WTC11 (cell line): ENCODE results near the gene GRWD1. TPM values are rescaled to one million over a fixed set of nuclear protein-coding genes. Genes with fewer than 3 reads are reported as not detected.

Experiments used
- ATAC-seq: fragments of 200-7000 bp; cut with Tn5 transposase; 2 replicates; pipeline ENCODE4 v1.10.0; 2021; ENCODE audit warnings: mild to moderate bottlenecking, moderate library complexity
- CTCF ChIA-PET: fragments of 300-600 bp; sonication (Branson Sonifier 250); formaldehyde crosslinking; loops from one replicate; lab custom pipeline; 2021; ENCODE audit warnings: antibody characterized with exemption; lab: Charles Lee
- POLR2A ChIA-PET: fragments of 350-600 bp; sonication (Branson Sonifier 250); formaldehyde crosslinking; loops from one replicate; lab custom pipeline; 2021; ENCODE audit warnings: antibody characterized with exemption; lab: Charles Lee
- DNase-seq: peaks from one replicate; pipeline ENCODE4 v3.0.0; 2021; ENCODE audit warnings: low spot score
- H3K27ac Mint-ChIP-seq: 2 replicates; pipeline ENCODE4 v1.8.0; 2021; ENCODE audit warnings: mixed read lengths
- H3K27me3 Mint-ChIP-seq: 2 replicates; pipeline ENCODE4 v1.8.0; 2021; ENCODE audit warnings: low read depth, mild to moderate bottlenecking, moderate library complexity, mixed read lengths
- H3K36me3 Mint-ChIP-seq: 2 replicates; pipeline ENCODE4 v1.8.0; 2021; ENCODE audit warnings: mixed read lengths
- H3K4me1 Mint-ChIP-seq: 2 replicates; pipeline ENCODE4 v1.8.0; 2022; ENCODE audit warnings: mixed read lengths
- H3K4me3 Mint-ChIP-seq: 2 replicates; pipeline ENCODE4 v1.8.0; 2021; ENCODE audit warnings: mild to moderate bottlenecking, moderate library complexity, mixed read lengths
- H3K9me3 Mint-ChIP-seq: 2 replicates; pipeline ENCODE4 v1.8.0; 2021; ENCODE audit warnings: mixed read lengths
- AFF4 ChIP-seq: sonication (generic); formaldehyde crosslinking; IDR thresholded peaks from 2 replicates; pipeline ENCODE4 v1.8.1; 2023; ENCODE audit warnings: mild to moderate bottlenecking, missing genetic modification reagents, borderline replicate concordance
- ATF3 ChIP-seq: sonication (generic); formaldehyde crosslinking; conservative IDR thresholded peaks from 2 replicates; pipeline ENCODE4 v1.8.1; 2022; ENCODE audit warnings: mild to moderate bottlenecking, missing genetic modification reagents
- CDX4 ChIP-seq: fragments of 250-450 bp; sonication (Bioruptor Pico); IDR thresholded peaks from 2 replicates; pipeline ENCODE4 v1.9.0; 2021; ENCODE audit warnings: moderate library complexity, mild to moderate bottlenecking, inconsistent platforms, borderline replicate concordance
- CTCF ChIP-seq: fragments of 200-600 bp; IDR thresholded peaks from 2 replicates; pipeline ENCODE4 v1.8.0; 2022; ENCODE audit warnings: antibody characterized with exemption
- E2F4 ChIP-seq: sonication (generic); formaldehyde crosslinking; IDR thresholded peaks from 2 replicates; pipeline ENCODE4 v1.8.1; 2022; ENCODE audit warnings: low read depth, mild to moderate bottlenecking, moderate library complexity, missing genetic modification reagents, borderline replicate concordance
- EMX1 ChIP-seq: fragments of 250-450 bp; sonication (Bioruptor Pico); IDR thresholded peaks from 2 replicates; pipeline ENCODE4 v1.8.0; 2021; ENCODE audit warnings: mild to moderate bottlenecking
- IRF1 ChIP-seq: sonication (generic); formaldehyde crosslinking; IDR thresholded peaks from 2 replicates; pipeline ENCODE4 v1.8.0; 2023; ENCODE audit warnings: missing genetic modification reagents
- IRF2 ChIP-seq: sonication (generic); formaldehyde crosslinking; IDR thresholded peaks from 2 replicates; pipeline ENCODE4 v1.8.0; 2022; ENCODE audit warnings: low read depth, missing genetic modification reagents, borderline replicate concordance
- JAZF1 ChIP-seq: fragments of 250-450 bp; sonication (Bioruptor Pico); IDR thresholded peaks from 2 replicates; pipeline ENCODE4 v1.9.0; 2021; ENCODE audit warnings: moderate library complexity, mild to moderate bottlenecking, inconsistent platforms
- MYBL2 ChIP-seq: sonication (generic); formaldehyde crosslinking; IDR thresholded peaks from 2 replicates; pipeline ENCODE4 v1.8.1; 2023; ENCODE audit warnings: mild to moderate bottlenecking, moderate library complexity, missing genetic modification reagents
- NFE2L1 ChIP-seq: sonication (generic); formaldehyde crosslinking; IDR thresholded peaks from 2 replicates; pipeline ENCODE4 v1.8.1; 2023; ENCODE audit warnings: missing genetic modification reagents
- NR1H2 ChIP-seq: sonication (generic); formaldehyde crosslinking; IDR thresholded peaks from 2 replicates; pipeline ENCODE4 v1.9.0; 2021; ENCODE audit warnings: mild to moderate bottlenecking, moderate library complexity, missing genetic modification reagents
- OVOL2 ChIP-seq: fragments of 250-450 bp; sonication (Bioruptor Pico); IDR thresholded peaks from 2 replicates; pipeline ENCODE4 v1.9.0; 2021; ENCODE audit warnings: mild to moderate bottlenecking, borderline replicate concordance
- RORB ChIP-seq: fragments of 250-450 bp; sonication (Bioruptor Pico); IDR thresholded peaks from 2 replicates; pipeline ENCODE4 v1.9.0; 2021; ENCODE audit warnings: mild to moderate bottlenecking
- TP53 ChIP-seq: sonication (generic); formaldehyde crosslinking; IDR thresholded peaks from 2 replicates; pipeline ENCODE4 v1.8.1; 2023; ENCODE audit warnings: mild to moderate bottlenecking, missing genetic modification reagents
- ZBTB43 ChIP-seq: sonication (generic); formaldehyde crosslinking; IDR thresholded peaks from 2 replicates; pipeline ENCODE4 v1.8.1; 2023; ENCODE audit warnings: mild to moderate bottlenecking, missing genetic modification reagents
- ZMAT4 ChIP-seq: fragments of 250-450 bp; sonication (Bioruptor Pico); IDR thresholded peaks from 2 replicates; pipeline ENCODE4 v1.9.0; 2021; ENCODE audit warnings: mild to moderate bottlenecking
- ZNF232 ChIP-seq: sonication (generic); formaldehyde crosslinking; IDR thresholded peaks from 2 replicates; pipeline ENCODE4 v1.8.0; 2022; ENCODE audit warnings: mild to moderate bottlenecking, missing genetic modification reagents
- ZNF263 ChIP-seq: sonication (generic); formaldehyde crosslinking; IDR thresholded peaks from 2 replicates; pipeline ENCODE4 v1.8.1; 2022; ENCODE audit warnings: low read depth, mild to moderate bottlenecking, moderate library complexity, missing genetic modification reagents
- ZSCAN18 ChIP-seq: fragments of 250-450 bp; sonication (Bioruptor Pico); IDR thresholded peaks from 2 replicates; pipeline ENCODE4 v2.1.2; 2022; ENCODE audit warnings: mild to moderate bottlenecking, moderate library complexity
- total RNA-seq: library from RNA; stranded (reverse); gene quantifications from 3 replicates; pipeline ENCODE4 v1.2.3, GENCODE V29; 2021

The GRWD1 gene
- total RNA-seq, 1 experiment from 2014 or later = 67.2 TPM

- Mint-ChIP-seq H3K27me3 (no peaks in the 10 kb centered on the region), H3K4me1 (no peaks in the 10 kb centered on the region), H3K27ac (no peak overlapping the region), H3K4me3 (no peak overlapping the region), H3K36me3 (peaks cover 60% of the 10 kb centered on the region), H3K9me3 (no peaks in the 10 kb centered on the region)
- POLR2A ChIA-PET = no interaction called here
- CTCF ChIA-PET = interaction anchor here (2.1 kb wide), 1 partner anchor 61 kb away, joined by 7 read pairs; the partner anchor contains the start of gene KDELR1
- no peak for TF ChIP-seq ZMAT4 (CRISPR knock-in tag)
- TF ChIP-seq JAZF1 = no peak
- TF ChIP-seq NR1H2 (CRISPR knock-in tag) = no peak
- no peak for TF ChIP-seq IRF2 (CRISPR knock-in tag)
- no peak for TF ChIP-seq ATF3
- no peak for TF ChIP-seq RORB
- TF ChIP-seq ZNF263 (CRISPR knock-in tag) = no peak
- no peak for TF ChIP-seq CDX4 (CRISPR knock-in tag)
- TF ChIP-seq AFF4 (CRISPR knock-in tag) = no peak
- no peak for TF ChIP-seq ZBTB43 (CRISPR knock-in tag)
- no peak for TF ChIP-seq CTCF
- TF ChIP-seq ZNF232 = no peak
- no peak for TF ChIP-seq OVOL2
- TF ChIP-seq IRF1 (CRISPR knock-in tag) = no peak
- no peak for TF ChIP-seq ZSCAN18 (CRISPR knock-in tag)
- no peak for TF ChIP-seq NFE2L1
- TF ChIP-seq TP53 (CRISPR knock-in tag) = no peak
- no peak for TF ChIP-seq E2F4 (CRISPR knock-in tag)
- TF ChIP-seq EMX1 = no peak
- TF ChIP-seq MYBL2 = no peak
- DNase-seq (no peak), ATAC-seq (no peak)
Observed at GRCh38 chr19:48452289-48453190, 6.8 kb downstream of the GRWD1 start.
